ENCODE data around the gene CRYBA4. TPM values are rescaled to one million over a fixed set of nuclear protein-coding genes. Genes with fewer than 3 reads are reported as not detected.

The CRYBA4 gene
- total RNA-seq, 1 experiment from 2014 or later = 0.52 TPM

- Histone ChIP-seq H2AFZ (ENCODE audit: low read length) (no peak overlapping the region), H3K23me2 (ENCODE audit: insufficient read length, low read depth, low read length, poor library complexity, severe bottlenecking) (peaks cover 8% of the 10 kb centered on the region), H3K56ac (ENCODE audit: insufficient read length, low read depth, low read length) (no peak overlapping the region), H2BK120ac (ENCODE audit: low read depth, low read length, poor library complexity, severe bottlenecking) (no peak overlapping the region), H3K27ac (ENCODE audit: insufficient read length, low read depth, low read length) (peak overlapping the region; percentile 47), H2BK15ac (ENCODE audit: low read depth, low read length) (no peak overlapping the region), H3K14ac (ENCODE audit: insufficient read depth, low read length) (no peak overlapping the region; the same call in 1 of the 2 replicates), H2AK5ac (ENCODE audit: insufficient read length, low read length) (no peak overlapping the region), H4K5ac (ENCODE audit: insufficient read length, low read depth, low read length) (no peak overlapping the region), H3K23ac (ENCODE audit: insufficient read length, low read depth, low read length) (no peak overlapping the region), H3T11ph (ENCODE audit: low read length) (no peak overlapping the region), H2BK20ac (ENCODE audit: low read depth, low read length, poor library complexity, severe bottlenecking) (no peak overlapping the region), H3K27me3 (ENCODE audit: insufficient read depth, low read length) (no peaks in the 10 kb centered on the region), H3K4me2 (ENCODE audit: insufficient read depth, insufficient read length, low read length) (peak overlapping the region; percentile 64), H4K20me1 (ENCODE audit: control insufficient read depth, insufficient read depth, insufficient read length) (no peaks in the 10 kb centered on the region), H3K79me1 (ENCODE audit: insufficient read depth, low read depth, low read length, poor library complexity, severe bottlenecking) (no peaks in the 10 kb centered on the region), H3K4me1 (ENCODE audit: insufficient read depth, low read length) (peaks cover 7% of the 10 kb centered on the region; the same call in 1 of the 2 replicates), H2BK12ac (ENCODE audit: insufficient read length, low read depth, low read length) (no peak overlapping the region), H3K79me2 (ENCODE audit: insufficient read depth, low read length) (no peaks in the 10 kb centered on the region), H4K8ac (replicated peaks; ENCODE audit: insufficient read length, low read depth, low read length) (no peak overlapping the region), H3K4ac (ENCODE audit: low read depth, low read length) (no peak overlapping the region), H3K18ac (ENCODE audit: insufficient read length, low read depth, low read length) (no peak overlapping the region), H3K9me3 (ENCODE audit: control insufficient read depth, low read depth, low read length) (no peaks in the 10 kb centered on the region), H3K9ac (ENCODE audit: extremely low read depth, insufficient read length, low read length) (no peak overlapping the region), H4K91ac (ENCODE audit: insufficient read length, low read depth, low read length) (no peak overlapping the region), H2BK5ac (ENCODE audit: insufficient read length, low read length) (no peak overlapping the region)
- H3K27me3 Mint-ChIP-seq (ENCODE audit: low read depth) = no peaks in the 10 kb centered on the region
- peak overlapping the region; percentile 95 to 98 (median 95); a peak in 6 of 7 replicates for H3K27ac Mint-ChIP-seq
- H3K9me3 Mint-ChIP-seq = no peaks in the 10 kb centered on the region
- peaks cover 50 to 74% of the 10 kb centered on the region in 2 experiments for H3K4me1 Mint-ChIP-seq
- DNase-seq = no peak
- H3K36me3 Mint-ChIP-seq (ENCODE audit: insufficient read depth in 1 of 3, low read depth in 3 of 3) = peaks cover 26 to 43% (median 38%) of the 10 kb centered on the region in 3 experiments; a peak in 6 of 7 replicates
- no CpG with 5 or more reads among the region's 8 CpGs for WGBS (ENCODE audit: extremely low coverage, insufficient read length, low lambda C conversion rate)
- TF ChIP-seq CTCF (conservative IDR thresholded peaks at IDR 0.05) = no peak
- peak overlapping the region; percentile 82 to 87 for H3K4me3 Mint-ChIP-seq
These were observed 50.3 kb downstream of the CRYBA4 start for GRCh38 chr22:26672060-26672471.
